GM19328 (cell line): Measurements from ENCODE around the gene NEO1.
"Not testable (repeated sequence)": the region's sequence is repeated elsewhere in the genome, so short reads cannot be mapped to it uniquely, and the experiment has no call there.

ENCODE experiments used
- ATAC-seq: cut with Tn5 transposase; IDR thresholded peaks from one replicate; pipeline ENCODE4 v1.9.1; 2021; ENCODE audit warnings: mild to moderate bottlenecking, moderate library complexity; ENCODE audit not compliant: unreplicated experiment

Gene NEO1

GRCh38 chr15:73139744-73140553 is 87.7 kb downstream of the NEO1 start:
- ATAC-seq: no peak

GRCh38 chr15:73141216-73141900 is 89.1 kb downstream of the NEO1 start:
- ATAC-seq: no peak

GRCh38 chr15:73142802-73143762 is 90.8 kb downstream of the NEO1 start:
- no peak for ATAC-seq

- no peak for ATAC-seq
Observed at GRCh38 chr15:73143763-73144155, 91.5 kb downstream of the NEO1 start.

GRCh38 chr15:73146419-73146818 is 94.2 kb downstream of the NEO1 start:
- no peak for ATAC-seq

GRCh38 chr15:73150831-73151230 is 98.6 kb downstream of the NEO1 start:
- no peak for ATAC-seq

- no peak for ATAC-seq
Observed at GRCh38 chr15:73153024-73153423, 100.8 kb downstream of the NEO1 start.

- ATAC-seq: no peak
Observed at GRCh38 chr15:73153447-73153846, 101.2 kb downstream of the NEO1 start.

- no peak for ATAC-seq
Observed at GRCh38 chr15:73156431-73157191, 104.3 kb downstream of the NEO1 start.

GRCh38 chr15:73161546-73161945 is 109.3 kb downstream of the NEO1 start:
- ATAC-seq: no peak

- ATAC-seq: no peak
Observed at GRCh38 chr15:73165435-73165834, 113.2 kb downstream of the NEO1 start.

- no peak for ATAC-seq
Observed at GRCh38 chr15:73165844-73166243, 113.6 kb downstream of the NEO1 start.

- ATAC-seq: not testable (repeated sequence)
Observed at GRCh38 chr15:73166711-73167110, 114.4 kb downstream of the NEO1 start.

GRCh38 chr15:73168487-73168886 is 116.2 kb downstream of the NEO1 start:
- no peak for ATAC-seq

- no peak for ATAC-seq
Observed at GRCh38 chr15:73171711-73172110, 119.4 kb downstream of the NEO1 start.

- ATAC-seq: no peak
Observed at GRCh38 chr15:73172508-73172907, 120.2 kb downstream of the NEO1 start.

- no peak for ATAC-seq
Observed at GRCh38 chr15:73174171-73174570, 121.9 kb downstream of the NEO1 start.

- no peak for ATAC-seq
Observed at GRCh38 chr15:73175382-73175781, 123.1 kb downstream of the NEO1 start.

GRCh38 chr15:73176598-73176997 is 124.3 kb downstream of the NEO1 start:
- ATAC-seq: no peak

- no peak for ATAC-seq
Observed at GRCh38 chr15:73183071-73183470, 130.8 kb downstream of the NEO1 start.
